GM21825 (cell line): ENCODE measurements around the gene MBP.
"Not testable (repeated sequence)": the region's sequence is repeated elsewhere in the genome, so short reads cannot be mapped to it uniquely, and the experiment has no call there.

Experiments used
- ATAC-seq: cut with Tn5 transposase; IDR thresholded peaks from one replicate; pipeline ENCODE4 v1.9.1; 2021; ENCODE audit warnings: mild to moderate bottlenecking, moderate library complexity; ENCODE audit not compliant: unreplicated experiment

Gene MBP

GRCh38 chr18:77035380-77036187, 97.0 kb downstream of the MBP start:
- ATAC-seq = no peak

DNA sequence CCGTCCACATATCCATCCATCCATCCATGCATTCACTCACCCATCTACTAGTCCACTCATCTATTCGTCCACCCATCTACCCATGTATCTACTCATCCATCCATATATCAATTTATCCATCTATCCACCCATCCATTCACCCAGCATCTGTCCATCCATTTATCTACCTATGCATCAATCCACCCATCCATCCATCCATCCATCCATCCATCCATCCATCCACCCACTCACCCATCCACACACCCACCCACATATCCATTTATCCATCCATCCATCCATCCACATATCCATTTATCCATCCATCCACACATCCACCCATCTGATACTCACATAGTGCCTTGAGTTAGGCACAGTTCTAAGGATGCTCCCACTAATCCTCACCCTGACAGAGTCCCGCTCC, 99.0 kb downstream of the MBP start:
- ATAC-seq = no peak

- no peak for ATAC-seq
Observed at GRCh38 chr18:77032181-77032701, 100.3 kb downstream of the MBP start.

- no peak for ATAC-seq
Observed at GRCh38 chr18:77031662-77032061, 100.9 kb downstream of the MBP start.

DNA sequence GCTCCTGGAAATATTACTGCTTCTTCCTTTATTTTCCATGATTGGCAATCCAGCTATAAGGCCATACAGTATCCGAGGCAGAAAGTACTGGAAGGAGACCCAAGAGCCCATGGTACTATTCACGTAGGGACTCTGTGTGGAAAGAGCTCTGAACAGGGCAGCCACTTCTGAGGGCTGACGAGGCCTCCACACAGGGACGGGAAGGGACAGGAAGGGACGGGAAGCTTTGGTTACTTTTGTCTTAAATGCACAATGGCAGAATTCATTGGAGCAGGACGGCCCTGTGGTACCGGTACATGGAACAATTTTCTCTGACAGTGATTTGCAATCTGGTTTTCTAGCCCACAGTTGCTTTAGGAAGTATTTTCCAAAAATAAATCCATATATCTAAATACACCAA, 102.4 kb downstream of the MBP start:
- ATAC-seq = no peak

- no peak for ATAC-seq
Observed at GRCh38 chr18:77025831-77026363, 106.7 kb downstream of the MBP start.

- ATAC-seq = no peak
Observed at GRCh38 chr18:77025123-77025522, 107.5 kb downstream of the MBP start.

DNA sequence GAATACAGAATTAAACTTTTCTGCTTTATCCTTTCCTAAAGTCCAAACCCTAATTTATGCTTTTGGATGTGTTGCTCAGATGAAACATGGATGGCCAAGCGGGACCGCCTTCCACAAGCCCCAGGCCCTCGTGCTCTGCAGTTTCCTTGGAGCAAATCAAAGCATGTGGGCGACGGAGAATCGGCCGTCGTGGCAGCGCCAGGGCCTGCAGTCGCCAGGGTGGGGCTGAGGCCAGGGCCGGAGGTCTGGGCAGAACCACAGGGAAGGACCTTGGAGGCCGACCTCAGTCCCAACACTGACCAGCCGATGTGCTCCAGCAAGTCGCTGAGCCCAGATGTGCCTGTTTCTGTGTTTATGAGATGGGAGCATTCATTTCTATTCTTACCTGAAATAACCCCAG, 108.1 kb downstream of the MBP start:
- no peak for ATAC-seq

DNA sequence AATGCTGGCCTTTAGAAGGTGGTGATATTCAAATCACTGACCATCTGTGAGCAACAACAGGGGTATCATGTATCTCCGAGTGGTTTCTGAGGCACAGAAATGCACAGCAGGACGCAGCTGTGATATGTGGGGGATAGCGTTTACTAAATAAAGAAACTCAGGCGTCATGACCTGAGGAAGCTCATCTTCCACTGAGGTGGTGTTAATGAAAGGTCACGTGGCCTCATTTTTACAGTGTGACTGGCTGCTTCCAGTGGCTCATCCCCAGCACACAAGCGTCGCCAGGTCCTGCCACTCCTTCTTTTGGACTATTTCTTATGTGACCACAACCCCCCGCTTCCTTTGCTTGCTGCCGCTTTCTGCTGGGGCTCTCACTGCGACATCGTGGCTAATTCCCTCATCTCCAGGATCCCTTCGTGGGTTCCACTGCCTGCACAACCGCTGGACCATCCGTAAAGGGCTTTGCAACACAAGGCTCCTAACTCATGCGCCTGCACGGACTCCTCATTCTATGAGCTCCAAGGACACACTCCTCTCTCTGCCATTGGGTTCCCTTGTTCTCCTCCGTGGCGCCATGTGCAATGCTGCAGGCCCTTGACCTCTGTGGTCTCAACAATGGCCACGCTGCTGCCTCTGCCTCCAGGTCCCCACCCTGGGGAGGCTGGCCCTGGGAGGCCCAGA, 109.3 kb downstream of the MBP start:
- ATAC-seq = no peak

DNA sequence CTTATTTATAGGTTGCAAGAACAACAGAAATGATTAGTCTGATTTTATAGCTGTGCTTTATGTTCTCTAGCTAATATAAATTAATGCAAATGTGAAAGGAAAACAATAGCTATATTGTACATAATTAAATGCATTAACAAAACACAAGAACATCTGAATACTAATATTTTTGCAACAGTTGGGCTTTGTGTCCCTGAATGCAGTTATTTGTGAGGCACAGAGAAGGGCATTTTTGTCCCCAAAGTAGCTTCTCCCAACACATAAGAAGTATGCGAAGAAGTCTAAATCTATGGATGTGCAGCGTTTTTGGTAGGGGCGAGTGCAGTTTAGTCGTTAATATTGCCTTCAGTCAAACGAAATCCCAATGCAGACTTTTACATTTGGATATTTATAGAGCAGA, 110.0 kb downstream of the MBP start:
- no peak for ATAC-seq

DNA sequence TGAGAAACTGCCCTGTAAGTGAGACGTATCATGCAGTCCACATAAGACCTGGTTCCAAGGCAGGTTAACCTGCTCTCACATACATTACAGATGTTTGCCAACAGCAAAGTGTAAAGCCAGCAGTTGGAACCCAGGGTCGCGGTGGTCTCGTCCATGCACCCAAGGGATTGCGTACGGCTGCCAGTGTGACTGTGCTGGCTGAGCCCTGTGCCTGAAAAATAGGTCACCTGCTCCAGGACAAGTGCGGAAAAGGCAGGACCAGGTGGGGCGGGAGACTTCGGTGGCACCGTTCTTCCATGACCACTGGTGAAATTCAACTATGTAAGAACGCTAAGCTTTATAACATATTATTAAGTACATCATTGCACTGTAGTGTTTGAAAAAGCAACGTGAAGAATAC, 110.5 kb downstream of the MBP start:
- ATAC-seq = no peak

- ATAC-seq = not testable (repeated sequence)
Observed at GRCh38 chr18:77021478-77021877, 111.1 kb downstream of the MBP start.

DNA sequence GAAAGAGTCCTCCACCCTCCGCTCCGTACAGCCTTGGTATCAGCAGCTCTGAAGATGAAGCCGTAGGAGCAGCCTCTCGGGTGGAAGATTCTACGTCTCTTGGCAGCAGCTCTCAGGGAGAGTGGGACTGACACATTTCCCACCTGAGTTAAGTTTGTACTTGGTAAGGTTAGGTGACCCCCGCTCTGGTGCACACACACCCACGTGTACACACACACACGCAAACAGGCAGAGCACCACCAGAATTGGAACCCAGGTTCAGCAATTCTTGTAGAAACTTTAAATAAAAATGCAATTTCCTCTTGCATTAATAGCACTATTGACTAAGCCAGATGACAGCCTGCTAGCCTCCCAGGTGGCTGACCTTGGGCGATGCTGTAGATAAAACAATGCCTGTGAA, 111.5 kb downstream of the MBP start:
- no peak for ATAC-seq

DNA sequence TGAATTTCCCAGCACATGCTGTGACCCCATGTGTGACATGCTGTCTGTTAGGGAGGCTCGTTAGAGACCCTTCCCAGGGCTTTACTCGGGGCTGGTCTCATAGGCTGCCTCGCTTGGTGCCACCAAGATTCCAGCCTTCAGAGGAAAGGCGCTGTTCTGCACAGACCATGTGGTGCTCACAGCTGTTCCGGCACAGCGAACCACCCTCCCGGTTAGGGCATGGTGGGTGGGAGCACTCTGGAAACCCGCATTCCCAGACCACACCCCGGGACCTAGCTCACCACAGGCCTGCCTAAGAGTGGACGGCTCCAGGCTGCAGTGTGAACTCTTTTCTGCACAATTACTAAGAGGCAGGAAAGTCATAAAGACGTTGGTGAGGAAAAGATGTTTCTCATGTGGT, 112.0 kb downstream of the MBP start:
- ATAC-seq = no peak

DNA sequence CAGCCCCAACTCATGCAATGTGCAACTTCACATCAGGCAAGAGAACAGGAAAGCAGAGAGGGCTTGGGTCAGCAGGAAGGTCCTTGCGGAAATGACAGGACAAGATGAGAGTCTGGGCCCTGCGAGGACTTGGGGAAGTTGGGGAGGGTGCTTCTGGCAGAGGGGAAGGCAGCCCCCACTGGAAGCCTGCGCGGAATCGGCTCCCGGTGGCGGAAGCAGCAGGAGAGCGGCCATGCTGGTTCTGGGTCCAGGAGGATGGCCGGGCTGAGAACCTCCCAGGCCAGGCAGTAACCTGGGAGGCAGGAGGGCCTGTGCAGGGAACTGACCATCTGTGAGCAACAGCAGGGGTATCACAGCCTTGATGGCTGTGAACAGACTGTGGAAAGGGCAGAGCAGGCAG, 112.9 kb downstream of the MBP start:
- ATAC-seq = no peak

GRCh38 chr18:77018650-77019049, 113.9 kb downstream of the MBP start:
- ATAC-seq = not testable (repeated sequence)

- no peak for ATAC-seq
Observed at GRCh38 chr18:77017355-77017754, 115.2 kb downstream of the MBP start.

- ATAC-seq = no peak
Observed at GRCh38 chr18:77016936-77017335, 115.6 kb downstream of the MBP start.

- ATAC-seq = no peak
Observed at GRCh38 chr18:77015771-77016710, 116.5 kb downstream of the MBP start.

DNA sequence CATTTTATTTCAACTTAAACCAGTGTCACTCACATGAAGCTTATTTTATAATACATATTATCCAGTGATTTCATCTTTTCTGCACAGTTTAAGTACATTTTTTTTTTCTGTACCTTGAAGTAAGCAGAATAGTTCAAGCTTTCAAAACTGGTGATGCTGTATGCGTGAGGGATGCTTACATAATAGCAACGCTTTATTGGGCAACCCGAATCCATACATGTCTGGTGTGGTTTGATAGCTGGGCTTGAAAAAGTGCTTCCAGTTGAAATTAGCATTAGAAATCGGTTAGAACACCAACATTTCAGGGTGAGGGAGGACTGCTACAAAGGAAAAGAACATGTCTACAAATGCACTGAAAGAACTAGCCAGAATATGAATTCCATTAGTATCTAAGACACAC, 117.4 kb downstream of the MBP start:
- ATAC-seq = no peak

DNA sequence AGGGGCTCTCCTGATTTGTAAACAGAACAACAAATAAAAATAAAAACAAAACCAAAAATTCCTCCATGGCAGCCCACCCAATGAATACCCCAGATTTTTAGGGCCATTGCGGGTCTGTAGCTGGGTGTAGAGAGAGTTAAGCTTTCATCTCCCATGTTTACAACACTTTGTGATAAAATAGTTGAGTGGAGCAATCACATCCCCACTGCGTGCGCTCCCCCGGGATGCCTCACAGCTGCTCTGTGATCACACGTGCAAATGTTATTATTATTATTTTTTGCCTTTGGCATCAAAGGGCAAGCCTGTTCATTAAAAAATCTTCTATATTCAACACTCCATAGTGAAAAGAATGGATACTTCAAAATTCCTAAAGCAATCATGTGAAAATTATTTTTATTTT, 118.0 kb downstream of the MBP start:
- ATAC-seq = no peak
